ENCODE measurements around the gene CMSS1.

Gene CMSS1

DNA sequence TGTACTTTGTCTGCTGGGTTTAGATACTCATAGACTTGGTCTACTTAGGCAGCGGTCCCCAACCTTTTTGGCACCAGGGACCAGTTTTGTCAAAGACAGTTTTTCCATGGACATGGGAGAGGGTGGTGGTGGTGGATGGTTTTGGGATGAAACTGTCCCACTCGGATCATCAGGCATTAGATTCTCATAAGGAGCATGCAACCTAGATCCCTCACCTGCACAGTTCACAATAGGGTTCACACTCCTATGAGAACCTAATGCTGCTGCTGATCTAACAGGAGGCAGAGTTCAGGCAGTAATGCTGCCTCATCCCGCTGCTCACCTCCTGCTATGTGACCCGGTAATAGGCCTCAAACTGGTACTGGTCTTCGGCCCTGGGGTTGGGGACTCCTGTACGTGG, 45.3 kb downstream of the CMSS1 start:
- no peak overlapping the region for H3K4me3 ChIP-seq (replicated peaks in 1 of 2; ENCODE audit: low read depth in 2 of 2, low read length in 2 of 2)

GRCh38 chr3:99863588-99863987, 45.9 kb downstream of the CMSS1 start:
- no peak overlapping the region for H3K4me3 ChIP-seq (replicated peaks in 1 of 2; ENCODE audit: low read depth in 2 of 2, low read length in 2 of 2)
- TF ChIP-seq, protein P1, sequence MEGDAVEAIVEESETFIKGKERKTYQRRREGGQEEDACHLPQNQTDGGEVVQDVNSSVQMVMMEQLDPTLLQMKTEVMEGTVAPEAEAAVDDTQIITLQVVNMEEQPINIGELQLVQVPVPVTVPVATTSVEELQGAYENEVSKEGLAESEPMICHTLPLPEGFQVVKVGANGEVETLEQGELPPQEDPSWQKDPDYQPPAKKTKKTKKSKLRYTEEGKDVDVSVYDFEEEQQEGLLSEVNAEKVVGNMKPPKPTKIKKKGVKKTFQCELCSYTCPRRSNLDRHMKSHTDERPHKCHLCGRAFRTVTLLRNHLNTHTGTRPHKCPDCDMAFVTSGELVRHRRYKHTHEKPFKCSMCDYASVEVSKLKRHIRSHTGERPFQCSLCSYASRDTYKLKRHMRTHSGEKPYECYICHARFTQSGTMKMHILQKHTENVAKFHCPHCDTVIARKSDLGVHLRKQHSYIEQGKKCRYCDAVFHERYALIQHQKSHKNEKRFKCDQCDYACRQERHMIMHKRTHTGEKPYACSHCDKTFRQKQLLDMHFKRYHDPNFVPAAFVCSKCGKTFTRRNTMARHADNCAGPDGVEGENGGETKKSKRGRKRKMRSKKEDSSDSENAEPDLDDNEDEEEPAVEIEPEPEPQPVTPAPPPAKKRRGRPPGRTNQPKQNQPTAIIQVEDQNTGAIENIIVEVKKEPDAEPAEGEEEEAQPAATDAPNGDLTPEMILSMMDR (IDR thresholded peaks at IDR 0.05; ENCODE audit: low read depth, low read length) = no peak
- DNase-seq (ENCODE audit: low read depth in 2 of 2) = no peak

More for the DNA sequence above, 45.3 kb downstream of the CMSS1 start:
- TF ChIP-seq, protein P1 (IDR thresholded peaks at IDR 0.05; ENCODE audit: low read depth, low read length) = no peak
- DNase-seq (ENCODE audit: low read depth in 2 of 2) = no peak

GRCh38 chr3:99864289-99864688, 46.6 kb downstream of the CMSS1 start:
- TF ChIP-seq, protein P1 (IDR thresholded peaks at IDR 0.05; ENCODE audit: low read depth, low read length) = no peak
- no peak for DNase-seq (ENCODE audit: low read depth in 2 of 2)
- no peak overlapping the region for H3K4me3 ChIP-seq (replicated peaks in 1 of 2; ENCODE audit: low read depth in 2 of 2, low read length in 2 of 2)

DNA sequence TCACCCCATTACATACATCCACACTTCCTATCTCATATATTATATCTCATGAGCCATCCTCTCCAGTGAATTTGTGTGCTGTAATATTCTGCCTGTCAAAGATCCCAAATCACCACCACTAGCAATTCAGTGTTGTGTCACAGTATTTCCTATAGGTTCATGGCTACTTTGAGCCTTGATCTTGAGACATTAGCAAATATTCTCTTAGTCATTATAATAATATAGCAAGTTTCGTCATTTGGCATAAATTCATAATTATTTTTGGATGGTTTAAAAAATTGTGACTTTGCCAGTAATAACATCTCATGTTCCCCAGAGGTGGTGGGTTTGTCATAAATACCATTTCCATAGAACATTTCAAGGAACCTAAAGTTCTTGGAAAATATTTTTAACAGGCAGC, 47.7 kb downstream of the CMSS1 start:
- H3K4me3 ChIP-seq (replicated peaks in 1 of 2; ENCODE audit: low read depth in 2 of 2, low read length in 2 of 2) = no peak overlapping the region
- TF ChIP-seq, protein P1 (IDR thresholded peaks at IDR 0.05; ENCODE audit: low read depth, low read length) = no peak
- DNase-seq (ENCODE audit: low read depth in 2 of 2) = peak; percentile 62 to 94

DNA sequence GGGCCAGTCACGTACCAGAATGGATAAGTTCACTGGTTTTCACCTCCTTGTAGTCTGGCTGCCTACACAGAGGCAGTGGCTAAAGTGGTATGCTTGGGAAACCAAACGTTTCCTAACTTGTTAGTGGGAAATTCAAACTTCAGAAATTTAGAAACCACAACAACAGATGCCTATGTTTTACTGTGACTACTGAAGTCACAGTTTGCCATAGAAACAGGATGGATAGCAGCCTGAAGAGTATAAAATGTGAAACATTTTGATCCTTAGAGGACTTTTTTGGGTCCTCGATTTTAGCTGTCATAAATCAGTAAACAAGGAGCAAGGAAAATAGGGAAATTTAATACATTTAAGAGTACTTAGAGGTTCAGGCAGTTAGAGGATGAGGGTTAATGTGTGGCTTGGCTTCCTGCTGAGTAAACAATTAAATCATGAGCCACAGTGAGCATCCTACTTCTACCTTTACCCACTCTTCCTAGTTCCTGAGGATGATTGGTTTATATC, 48.6 kb downstream of the CMSS1 start:
- TF ChIP-seq, protein P1 (IDR thresholded peaks at IDR 0.05; ENCODE audit: low read depth, low read length) = no peak
- no peak overlapping the region for H3K4me3 ChIP-seq (replicated peaks in 1 of 2; ENCODE audit: low read depth in 2 of 2, low read length in 2 of 2)
- peak; percentile 69 to 83 for DNase-seq (ENCODE audit: low read depth in 2 of 2)

- TF ChIP-seq, protein P1 (IDR thresholded peaks at IDR 0.05; ENCODE audit: low read depth, low read length) = no peak
- no peak overlapping the region for H3K4me3 ChIP-seq (replicated peaks in 1 of 2; ENCODE audit: low read depth in 2 of 2, low read length in 2 of 2)
- DNase-seq (ENCODE audit: low read depth in 2 of 2) = no peak
Observed at GRCh38 chr3:99867594-99868310, 50.1 kb downstream of the CMSS1 start.

- DNase-seq (ENCODE audit: low read depth in 2 of 2) = peak; percentile 28 to 60
- TF ChIP-seq, protein P1 (IDR thresholded peaks at IDR 0.05; ENCODE audit: low read depth, low read length) = no peak
- no peak overlapping the region for H3K4me3 ChIP-seq (replicated peaks in 1 of 2; ENCODE audit: low read depth in 2 of 2, low read length in 2 of 2)
Observed at GRCh38 chr3:99868311-99868646, 50.6 kb downstream of the CMSS1 start.
